Endothelial cell of coronary artery (primary cell): ENCODE results near the gene KLK1. TPM values are rescaled to one million over a fixed set of nuclear protein-coding genes. Genes with fewer than 3 reads are reported as not detected.

Experiments
- total RNA-seq: library from RNA; depleted of rRNA; stranded (reverse); fragments of >200 nt; gene quantifications from 2 replicates; pipeline ENCODE4 v1.2.3, GENCODE V29; 2014

The KLK1 gene
- not detected in 2 replicates for total RNA-seq

GRCh38 chr19:50823389-50824042 lies at the start of gene KLK1:
KLK1 (minus strand) TSS chr19:50823787; CDS start chr19:50823748, 39 bp downstream.

GRCh38 chr19:50873056-50873455 lies 49.5 kb upstream of the KLK1 start, which contains the start of gene KLK2:
KLK2 (plus strand) TSS chr19:50873439; CDS start chr19:50873474, 35 bp downstream.

GRCh38 chr19:50854636-50855410 lies 31.2 kb upstream of the KLK1 start, which contains the start of gene KLK3:
KLK3 (plus strand) TSS chr19:50854915; CDS start chr19:50854956, 41 bp downstream.

GRCh38 chr19:50833117-50833801 lies 9.7 kb upstream of the KLK1 start, which contains the start of gene KLK15:
KLK15 (minus strand) TSS chr19:50833574; CDS start chr19:50831492, 2,082 bp downstream.

DNA sequence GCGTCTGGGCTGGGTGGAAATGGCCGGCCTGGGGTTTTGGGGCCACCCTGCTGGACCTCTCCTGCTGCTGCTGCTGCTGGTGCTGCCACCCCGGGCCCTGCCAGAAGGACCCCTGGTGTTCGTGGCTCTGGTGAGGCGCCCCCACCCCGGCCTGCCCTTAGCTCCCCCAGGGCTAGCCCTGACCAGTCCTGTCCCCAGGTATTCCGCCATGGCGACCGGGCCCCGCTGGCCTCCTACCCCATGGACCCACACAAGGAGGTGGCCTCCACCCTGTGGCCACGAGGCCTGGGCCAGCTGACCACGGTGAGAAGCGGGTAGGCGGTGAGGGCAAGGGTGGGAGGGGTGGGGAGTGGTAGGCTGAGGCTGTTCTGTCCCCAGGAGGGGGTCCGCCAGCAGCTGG lies 33.2 kb downstream of the KLK1 start, which contains the start of gene ACP4:
TSS of gene ACP4 (plus strand) at position 20 of the 400 bp plus-strand sequence. CDS start at position 20, 0 bp downstream.

GRCh38 chr19:50770164-50770563 lies 53.4 kb downstream of the KLK1 start, which contains the start of gene GPR32:
GPR32 (plus strand) TSS chr19:50770464; CDS start chr19:50770601, 137 bp downstream.

Other genes starting within 250 kb of the KLK1 start
- 0.18 and 0.38 TPM in 2 replicates for gene SYT3, start 183.9 kb downstream of the KLK1 start, total RNA-seq
- 0.56 and 1.2 TPM in 2 replicates for gene C19orf81, start 174.3 kb downstream of the KLK1 start, total RNA-seq
- gene SHANK1, start 104.0 kb downstream of the KLK1 start, total RNA-seq: 1.0 and 1.9 TPM in 2 replicates
- gene CLEC11A, start 100.4 kb downstream of the KLK1 start, total RNA-seq: 17.5 and 22.1 TPM in 2 replicates
- gene GPR32, start 53.3 kb downstream of the KLK1 start, total RNA-seq: not detected in 2 replicates
- not detected in 2 replicates for gene ACP4, start 33.4 kb downstream of the KLK1 start, total RNA-seq
- gene KLK15, start 9.8 kb upstream of the KLK1 start, total RNA-seq: 0.09 TPM in 1 of 2 replicates, not detected in the other
- gene KLK3, start 31.1 kb upstream of the KLK1 start, total RNA-seq: not detected in 2 replicates
- gene KLK2, start 49.7 kb upstream of the KLK1 start, total RNA-seq: not detected in 2 replicates
- not detected in 2 replicates for gene KLK4, start 87.6 kb upstream of the KLK1 start, total RNA-seq
- not detected in 2 replicates for gene KLK5, start 129.3 kb upstream of the KLK1 start, total RNA-seq
- gene KLK6, start 145.8 kb upstream of the KLK1 start, total RNA-seq: 0.09 TPM in 1 of 2 replicates, not detected in the other
- not detected in 2 replicates for gene KLK7, start 160.1 kb upstream of the KLK1 start, total RNA-seq
- gene KLK8, start 177.8 kb upstream of the KLK1 start, total RNA-seq: not detected in 2 replicates
- under 0.01 TPM in 1 of 2 replicates, not detected in the other for gene KLK10, start 195.9 kb upstream of the KLK1 start, total RNA-seq
- not detected in 2 replicates for gene KLK11, start 202.8 kb upstream of the KLK1 start, total RNA-seq
- gene KLK12, start 211.2 kb upstream of the KLK1 start, total RNA-seq: not detected in 2 replicates
- not detected in 2 replicates for gene KLK13, start 241.3 kb upstream of the KLK1 start, total RNA-seq